Omental fat pad (tissue), 4 donors: Measurements from ENCODE around the gene CFAP52. TPM values are rescaled to one million over a fixed set of nuclear protein-coding genes. Genes with fewer than 3 reads are reported as not detected.
"Not testable (repeated sequence)": the region's sequence is repeated elsewhere in the genome, so short reads cannot be mapped to it uniquely, and the experiment has no call there.

Experiments used
- ATAC-seq: fragments of 150-250 bp; one replicate; pipeline ENCODE4 v1.9.1; 2016; ENCODE audit warnings: mild to moderate bottlenecking, moderate library complexity; ENCODE audit not compliant: low FRiP score
- DNase-seq: peaks from one replicate; pipeline ENCODE4 v3.0.0-alpha.2; 2019; ENCODE audit warnings: low spot score
- total RNA-seq, 4 donors: library from RNA; depleted of rRNA; stranded (reverse); fragments of >200 nt; gene quantifications; one replicate each; pipeline ENCODE4 v1.1.0, GENCODE V29; 2016
- TF ChIP-seq, protein P1 (sequence below), 3 donors: fragments of 450-650 bp; IDR thresholded peaks; one replicate each; pipeline ENCODE4 v1.5.1; 2016 to 2017; ENCODE audit warnings: antibody characterized with exemption in 3 of 3, mild to moderate bottlenecking in 3 of 3, moderate library complexity in 2 of 3

Gene CFAP52
- total RNA-seq, 4 donors from 2014 or later: 0.19 TPM; not detected in 3

DNA sequence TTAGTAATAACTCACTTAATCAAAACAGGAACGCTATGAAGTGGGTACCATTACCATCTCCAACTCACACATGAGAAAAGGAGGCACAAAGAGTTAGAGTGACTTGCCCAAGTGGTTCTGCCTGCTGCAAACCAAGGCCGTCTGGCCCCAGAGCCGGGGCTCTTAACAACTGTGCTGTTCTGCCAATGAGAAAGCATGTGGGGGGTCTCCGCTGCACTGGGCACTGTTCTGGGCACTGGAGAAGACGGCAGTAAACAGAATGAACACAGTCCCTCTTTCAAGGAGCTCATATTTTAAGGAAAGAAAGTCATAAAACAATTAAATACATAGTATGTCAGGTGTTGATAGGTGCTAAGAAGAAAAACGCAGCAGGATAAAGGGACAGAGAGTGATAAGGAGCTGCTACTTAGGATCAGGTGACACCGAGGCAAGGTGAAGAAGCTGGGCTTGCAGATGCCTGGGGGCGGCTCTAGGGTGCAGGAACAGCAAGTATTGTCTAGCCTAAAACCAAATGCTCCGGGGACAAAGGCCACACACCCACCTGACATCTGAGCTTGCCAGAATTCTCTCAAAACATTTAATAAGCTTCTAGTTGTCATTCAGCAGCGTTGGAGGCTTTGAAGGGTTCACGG lies 7.4 kb upstream of the CFAP52 start:
- DNase-seq: no peak
- ATAC-seq: no peak
- TF ChIP-seq, protein P1, sequence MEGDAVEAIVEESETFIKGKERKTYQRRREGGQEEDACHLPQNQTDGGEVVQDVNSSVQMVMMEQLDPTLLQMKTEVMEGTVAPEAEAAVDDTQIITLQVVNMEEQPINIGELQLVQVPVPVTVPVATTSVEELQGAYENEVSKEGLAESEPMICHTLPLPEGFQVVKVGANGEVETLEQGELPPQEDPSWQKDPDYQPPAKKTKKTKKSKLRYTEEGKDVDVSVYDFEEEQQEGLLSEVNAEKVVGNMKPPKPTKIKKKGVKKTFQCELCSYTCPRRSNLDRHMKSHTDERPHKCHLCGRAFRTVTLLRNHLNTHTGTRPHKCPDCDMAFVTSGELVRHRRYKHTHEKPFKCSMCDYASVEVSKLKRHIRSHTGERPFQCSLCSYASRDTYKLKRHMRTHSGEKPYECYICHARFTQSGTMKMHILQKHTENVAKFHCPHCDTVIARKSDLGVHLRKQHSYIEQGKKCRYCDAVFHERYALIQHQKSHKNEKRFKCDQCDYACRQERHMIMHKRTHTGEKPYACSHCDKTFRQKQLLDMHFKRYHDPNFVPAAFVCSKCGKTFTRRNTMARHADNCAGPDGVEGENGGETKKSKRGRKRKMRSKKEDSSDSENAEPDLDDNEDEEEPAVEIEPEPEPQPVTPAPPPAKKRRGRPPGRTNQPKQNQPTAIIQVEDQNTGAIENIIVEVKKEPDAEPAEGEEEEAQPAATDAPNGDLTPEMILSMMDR (IDR thresholded peaks at IDR 0.05): no peak

DNA sequence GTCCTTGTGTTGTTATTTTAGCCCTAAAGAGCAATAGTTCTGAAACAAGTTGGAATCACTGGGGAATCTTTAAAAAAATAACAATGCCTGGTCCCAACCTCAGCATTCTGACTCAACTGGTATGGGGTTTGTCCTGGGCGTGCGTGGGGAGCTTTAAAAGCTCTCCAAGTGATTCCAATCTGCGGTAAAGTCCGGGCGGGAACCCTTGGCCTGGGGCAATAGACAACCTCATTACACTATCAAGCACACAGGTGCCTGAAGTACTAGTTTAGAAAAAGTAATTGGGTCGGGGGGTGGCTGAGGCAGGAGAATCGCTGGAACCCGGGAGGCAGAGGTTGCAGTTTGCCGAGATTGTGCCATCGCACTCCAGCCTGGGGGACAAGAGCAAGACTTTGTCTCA lies 5.2 kb upstream of the CFAP52 start:
- DNase-seq (no peak), ATAC-seq (no peak)
- TF ChIP-seq, protein P1 (IDR thresholded peaks at IDR 0.05): no peak

DNA sequence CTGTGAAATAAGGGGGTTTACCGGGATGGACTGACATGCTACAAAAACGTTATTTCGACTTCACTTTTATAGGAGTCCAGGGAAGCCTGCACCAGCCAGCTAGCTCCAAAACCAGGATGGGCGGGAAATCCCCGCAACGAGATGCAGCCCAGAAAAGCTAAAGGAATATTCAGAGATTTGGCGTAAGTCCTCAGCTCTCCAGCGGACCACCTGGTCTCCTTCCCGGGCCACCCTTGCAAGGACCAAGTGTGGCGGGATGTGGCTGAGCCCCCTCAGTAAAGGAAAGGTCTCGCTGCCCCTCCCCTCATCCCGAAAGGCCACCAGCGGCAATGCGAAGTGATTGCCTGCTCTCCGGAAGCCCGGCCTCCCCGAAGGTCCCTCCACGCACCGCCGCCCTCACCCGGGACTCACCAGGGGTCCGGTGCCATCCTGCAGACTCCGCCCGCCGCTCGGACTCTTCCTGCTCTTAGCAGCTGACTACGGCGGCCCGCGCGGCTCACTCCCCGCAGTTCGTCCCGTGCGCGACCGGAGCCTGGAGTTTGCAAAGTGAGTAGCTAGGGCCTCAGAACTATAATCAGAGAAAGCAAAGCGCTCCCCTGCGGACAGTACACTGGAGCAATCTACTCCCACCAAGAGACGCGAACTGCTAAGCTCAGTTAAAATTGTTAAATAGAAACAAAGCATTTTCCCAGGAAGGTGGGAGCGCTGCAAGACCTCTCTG lies 901 bp upstream of the CFAP52 start, which contains the start of gene STX8:
Gene STX8 (minus strand): TSS at position 440 of the 721 bp plus-strand sequence. CDS start 12 bp downstream, at position 428.
- TF ChIP-seq, protein P1 (IDR thresholded peaks at IDR 0.05): no peak
- peak; percentile 93 for ATAC-seq
- DNase-seq: peak; percentile 95

DNA sequence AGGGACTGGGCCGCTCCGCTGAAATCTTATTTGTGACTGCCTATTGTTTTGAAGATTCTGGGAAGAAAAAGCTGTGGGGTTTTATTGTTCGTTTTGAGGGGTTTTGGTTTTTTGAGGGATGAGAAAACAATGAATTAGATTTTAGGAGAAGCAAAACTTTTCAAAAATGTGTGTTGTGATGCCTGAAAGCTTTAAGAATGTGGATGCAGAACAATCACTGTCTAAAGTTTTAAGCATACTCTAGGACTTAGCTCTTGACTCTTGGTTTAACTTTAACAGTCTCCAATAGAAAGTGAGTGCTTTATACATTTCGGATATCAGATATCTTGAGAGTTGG lies 899 bp downstream of the CFAP52 start:
- ATAC-seq (no peak), DNase-seq (no peak)
- TF ChIP-seq, protein P1 (IDR thresholded peaks at IDR 0.05): no peak

DNA sequence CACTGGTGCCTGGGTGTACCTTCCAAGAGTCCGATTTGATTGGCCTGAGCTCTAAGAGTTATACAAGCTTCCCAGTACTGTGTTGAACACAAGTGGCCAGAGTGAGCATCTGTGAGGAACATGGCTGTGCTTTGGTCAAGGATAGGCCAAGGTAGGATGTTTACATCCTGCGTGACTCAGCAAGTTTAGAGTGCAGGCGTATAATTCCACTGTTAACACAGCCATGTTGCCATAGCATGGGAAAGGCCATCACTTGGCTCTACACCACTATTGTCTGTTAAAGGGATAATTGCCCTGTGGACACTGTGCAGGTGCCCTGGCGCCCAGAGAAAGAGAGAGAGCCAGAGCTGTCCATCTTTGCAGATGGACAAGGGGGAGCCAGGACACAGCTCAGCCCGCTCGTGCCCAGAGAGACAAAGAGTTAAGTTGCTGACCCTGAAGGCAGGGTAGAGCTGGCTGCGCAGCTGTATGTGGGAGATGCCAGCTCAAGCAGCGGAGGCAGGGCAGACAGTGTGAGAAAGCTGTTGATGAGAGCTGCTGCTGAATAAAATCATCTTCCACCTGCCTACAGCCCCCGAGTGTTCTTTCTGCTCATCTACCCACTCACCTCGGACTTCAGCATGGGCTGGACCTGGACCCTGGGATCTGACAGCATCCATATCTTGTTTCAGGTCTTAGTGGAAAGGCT lies 11.7 kb downstream of the CFAP52 start:
- DNase-seq (no peak), ATAC-seq (no peak)
- TF ChIP-seq, protein P1 (IDR thresholded peaks at IDR 0.05): no peak

DNA sequence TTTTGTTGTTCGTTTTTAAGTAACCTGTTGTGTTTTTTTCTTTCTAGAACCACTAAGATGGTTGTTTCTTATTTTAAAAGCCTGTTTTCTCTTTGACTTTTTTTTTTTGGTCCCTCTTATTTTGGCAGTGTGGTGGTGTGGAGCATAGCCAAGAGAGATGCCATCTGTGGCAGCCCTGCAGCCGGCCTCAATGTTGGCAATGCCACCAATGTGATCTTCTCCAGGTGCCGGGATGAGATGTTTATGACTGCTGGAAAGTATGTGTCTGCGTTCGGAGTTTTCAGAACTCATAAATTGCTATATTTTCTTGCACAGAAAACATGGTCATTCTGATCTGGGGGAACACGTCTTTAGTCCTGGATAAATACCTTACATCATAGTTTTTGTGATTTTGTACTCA lies 17.6 kb downstream of the CFAP52 start:
- ATAC-seq (no peak), DNase-seq (no peak)
- TF ChIP-seq, protein P1 (IDR thresholded peaks at IDR 0.05): no peak

DNA sequence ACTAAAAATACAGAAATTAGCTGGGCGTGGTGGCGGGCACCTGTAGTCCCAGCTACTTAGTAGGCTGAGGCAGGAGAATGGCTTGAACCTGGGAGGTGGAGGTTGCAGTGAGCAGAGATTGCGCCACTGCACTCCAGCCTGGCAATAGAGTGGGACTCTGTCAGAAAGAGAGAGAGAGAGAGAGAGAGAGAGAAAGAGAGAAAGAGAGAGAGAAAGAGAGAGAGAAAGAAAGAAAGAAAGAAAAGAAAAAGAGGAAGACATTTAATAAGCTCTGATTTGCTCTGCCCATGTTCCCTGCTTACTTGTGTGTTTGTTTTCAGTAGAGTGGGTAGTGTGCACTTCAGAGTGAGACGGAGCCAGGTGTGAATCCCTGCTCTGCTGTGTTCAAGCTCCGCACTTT lies 21.2 kb downstream of the CFAP52 start:
- DNase-seq, ATAC-seq: not testable (repeated sequence)
